Measurements from ENCODE around the gene LRIG1.
A peak's percentile ranks its signal among the peaks of the same experiment; 100 is the strongest.

LRIG1 gene

DNA sequence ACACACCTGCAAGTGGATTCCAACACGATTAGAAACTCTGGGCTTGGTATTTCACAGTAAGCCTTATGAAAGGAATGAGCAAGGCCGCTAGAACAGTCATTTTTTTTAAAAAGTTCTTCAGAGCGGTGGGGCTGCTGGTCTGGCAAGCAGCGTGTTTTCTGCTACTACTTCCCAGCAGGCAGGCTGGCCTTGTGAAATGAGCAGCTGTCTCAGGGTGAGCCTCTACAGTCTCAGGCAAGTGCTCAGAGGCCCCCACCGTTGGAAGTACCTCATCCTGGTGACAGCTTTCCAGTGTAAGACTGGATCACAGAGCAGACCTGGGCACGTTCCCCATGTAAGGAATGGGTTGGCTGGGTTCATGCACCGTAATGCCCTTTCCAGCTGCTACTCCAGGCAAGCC lies 119.2 kb downstream of the LRIG1 start:
- no peak for DNase-seq

DNA sequence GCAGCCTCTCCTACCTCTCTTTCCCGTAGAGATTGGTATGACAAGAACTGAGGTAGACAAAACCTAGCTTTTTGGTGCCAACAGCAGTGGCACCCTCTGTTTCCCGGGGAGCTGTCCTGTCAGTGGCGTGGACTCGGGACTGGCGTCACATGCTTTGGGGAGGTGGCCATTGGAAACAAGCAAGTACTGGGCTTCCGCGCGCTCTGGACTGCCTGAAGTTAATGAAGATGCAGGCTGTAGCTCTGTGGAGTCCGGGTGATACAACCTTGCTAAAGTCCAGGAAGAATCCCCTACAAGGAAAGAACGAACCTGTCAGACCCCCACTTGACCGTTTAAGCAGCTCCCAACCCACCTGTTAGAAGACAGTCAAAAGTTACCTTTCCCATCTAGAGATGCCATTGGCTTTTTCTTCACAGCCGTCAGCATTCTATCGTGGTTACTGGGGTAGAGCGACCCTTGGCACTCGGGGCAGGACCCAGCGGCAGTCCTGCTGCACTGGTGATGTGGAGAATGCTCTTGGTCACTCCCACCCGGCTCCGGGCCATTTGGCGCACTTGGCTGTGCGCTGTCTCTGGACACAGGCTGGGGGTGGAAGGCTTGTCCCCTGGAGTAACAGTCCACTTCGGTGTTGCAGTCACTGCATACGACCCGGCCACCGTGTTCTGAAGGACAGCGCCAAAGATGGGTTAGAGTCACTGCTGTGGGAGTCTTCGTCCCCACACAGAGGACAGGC lies 120.5 kb downstream of the LRIG1 start:
- DNase-seq = no peak

DNA sequence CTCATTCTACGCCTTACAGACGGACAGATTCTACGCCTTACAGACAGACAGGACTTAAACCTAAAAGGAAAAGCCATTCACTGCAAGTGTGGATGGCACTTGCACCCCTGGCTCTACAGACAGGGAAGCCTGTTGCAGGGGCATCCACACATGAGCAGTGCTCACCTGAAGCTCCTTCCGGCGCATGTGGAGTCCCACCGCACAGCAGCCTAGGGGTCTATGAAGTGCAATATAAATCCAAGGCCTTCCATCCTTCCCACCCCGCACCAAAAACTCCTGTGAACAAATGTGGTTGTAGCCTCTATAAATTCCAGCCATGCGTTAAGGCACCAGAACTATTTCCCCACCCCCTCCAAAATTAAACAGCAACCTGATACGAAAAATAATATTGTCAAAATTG lies 121.3 kb downstream of the LRIG1 start:
- no peak for DNase-seq

DNA sequence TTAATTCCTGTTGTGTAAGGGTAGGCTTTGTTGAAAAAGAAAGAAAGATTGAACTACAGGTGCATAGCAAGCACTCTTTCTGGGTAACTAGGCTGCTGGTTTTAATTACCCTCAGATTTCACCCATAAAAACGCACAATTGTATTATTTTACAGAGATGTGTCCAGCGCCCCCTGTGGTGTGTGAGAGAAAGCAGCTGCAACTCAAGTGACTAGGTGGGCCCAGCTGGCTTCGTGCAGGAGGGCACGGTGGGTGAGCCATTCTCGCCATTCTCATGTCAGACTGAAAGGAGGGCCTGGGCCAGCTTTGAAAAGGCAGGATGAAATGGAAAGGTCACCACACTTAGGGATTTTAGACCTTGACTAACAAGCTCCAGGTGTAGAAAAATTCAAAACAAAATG lies 122.6 kb downstream of the LRIG1 start:
- DNase-seq = peak; percentile 41

DNA sequence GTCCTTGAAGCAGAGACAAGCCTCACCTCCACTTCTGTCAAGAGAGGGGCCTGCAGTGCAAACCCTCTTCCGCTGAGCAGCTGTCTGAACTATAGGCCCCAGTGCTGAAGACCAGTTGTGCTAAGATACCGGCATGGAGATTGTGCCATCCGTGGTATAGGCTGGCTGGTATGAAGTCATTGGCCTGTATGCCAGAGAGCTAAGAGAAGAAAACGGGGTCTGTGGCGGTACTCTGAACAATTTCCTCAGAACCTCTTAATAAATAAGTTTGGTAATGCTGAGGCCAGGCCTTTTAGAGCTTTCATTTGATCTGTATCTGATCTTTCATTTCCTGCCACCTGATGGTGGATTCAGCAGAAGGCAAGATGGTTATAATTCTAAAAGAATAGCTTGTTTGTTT lies 123.0 kb downstream of the LRIG1 start:
- no peak for DNase-seq

DNA sequence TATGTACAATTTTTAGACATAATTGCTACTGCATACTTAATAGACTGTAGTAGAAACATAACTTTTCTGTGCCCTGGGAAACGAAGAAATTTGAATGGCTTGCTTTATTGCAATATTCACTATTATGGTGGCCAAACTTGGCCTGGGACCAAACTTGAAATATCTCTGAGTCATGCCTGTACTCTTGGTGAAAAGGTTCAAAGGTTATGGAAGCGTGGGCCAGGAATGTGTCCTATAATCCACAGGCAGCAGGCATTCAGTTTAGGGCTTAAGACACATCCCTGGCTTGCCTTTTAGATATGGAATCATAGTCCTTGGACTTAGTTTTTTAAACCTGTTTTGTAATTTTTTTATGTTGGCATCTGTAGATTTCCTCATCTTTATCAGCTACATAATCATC lies 124.3 kb downstream of the LRIG1 start:
- no peak for DNase-seq

DNA sequence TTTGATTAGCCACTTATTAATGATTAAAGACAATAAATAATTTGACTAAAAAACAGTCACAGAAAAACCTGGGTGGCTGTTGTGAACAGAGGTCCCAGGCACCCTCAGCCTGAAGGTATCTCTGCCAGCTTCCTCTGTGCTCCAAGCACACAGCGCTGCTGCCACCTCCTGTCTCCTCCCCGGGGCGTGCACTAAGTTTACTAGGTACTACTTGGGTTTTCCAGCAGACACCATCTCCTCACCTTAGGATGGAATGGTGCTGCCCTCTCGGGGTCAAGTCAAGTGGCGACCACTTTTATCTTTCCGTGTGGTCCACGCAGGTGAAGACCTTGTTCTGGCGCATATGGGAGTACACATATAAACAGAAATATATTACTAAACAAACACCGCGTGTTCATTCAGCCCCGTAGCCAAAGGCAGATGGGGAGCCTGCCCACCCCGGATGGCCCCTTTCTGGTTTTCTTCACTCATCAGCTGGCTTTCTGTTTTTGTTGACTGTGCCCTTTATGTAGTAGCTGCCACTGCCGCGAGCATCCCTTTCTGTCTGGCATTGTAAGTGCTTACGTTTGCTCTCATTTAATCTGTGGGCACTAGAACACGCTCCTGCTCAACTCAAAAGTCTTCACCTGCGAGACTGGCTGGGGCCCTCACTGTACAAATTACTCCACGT lies 128.0 kb downstream of the LRIG1 start:
- DNase-seq = peak; percentile 77

DNA sequence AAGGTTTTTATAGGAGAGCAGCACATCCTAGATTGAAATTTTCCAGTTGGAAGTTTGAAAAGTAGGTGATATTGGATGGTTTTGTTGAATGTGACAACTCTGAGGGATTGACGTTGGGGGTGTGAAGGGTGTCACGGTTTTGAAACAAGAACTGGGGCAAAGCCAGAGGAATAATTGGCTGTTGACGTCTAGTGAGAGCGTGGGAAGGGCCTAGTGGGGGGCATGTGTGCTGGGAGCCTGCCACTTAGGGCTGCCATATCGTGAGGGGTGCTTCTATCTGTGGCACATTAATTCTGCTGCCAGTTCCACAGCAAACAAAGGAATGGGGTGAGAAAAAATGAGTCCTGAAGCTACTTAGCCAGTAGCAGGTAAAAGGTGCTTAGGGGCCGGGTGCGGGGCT lies 129.4 kb downstream of the LRIG1 start:
- DNase-seq = no peak

DNA sequence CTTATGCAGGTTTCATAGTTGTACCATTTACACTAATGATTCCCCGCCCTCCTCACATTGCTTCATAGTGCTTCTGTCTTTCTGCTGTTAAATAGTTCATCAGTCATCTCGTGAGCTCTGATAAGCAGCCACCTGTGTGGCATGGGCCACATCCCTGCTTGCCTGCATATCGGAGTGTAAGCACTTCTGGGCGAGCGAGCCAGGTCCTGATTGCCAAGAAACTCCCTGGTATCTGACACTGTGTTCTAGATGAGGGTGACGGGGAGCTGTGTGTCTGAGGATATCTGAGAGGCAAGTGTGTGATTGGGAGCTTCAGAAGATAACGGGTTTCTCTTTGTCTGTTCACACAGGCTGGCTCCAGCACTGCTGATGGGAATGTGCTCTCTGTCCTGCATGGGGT lies 130.6 kb downstream of the LRIG1 start:
- DNase-seq = no peak

DNA sequence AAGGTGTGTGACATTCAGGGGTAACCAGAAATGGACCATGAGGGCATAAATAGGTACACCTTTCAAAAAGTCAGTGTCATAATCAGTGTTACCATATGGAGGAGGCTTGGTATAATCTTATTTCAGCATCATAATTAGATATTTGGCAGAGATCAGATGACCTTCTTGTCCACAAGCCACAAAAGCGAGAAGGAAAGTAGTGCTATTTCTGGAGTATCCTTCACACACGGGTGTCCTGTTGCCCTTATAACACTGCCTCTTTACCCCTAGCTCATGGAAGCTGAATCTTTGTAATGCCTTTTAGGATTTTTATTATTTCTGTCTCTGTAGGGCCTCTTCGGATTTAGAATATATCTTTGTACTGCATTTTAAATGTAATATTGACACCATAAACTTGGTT lies 132.8 kb downstream of the LRIG1 start:
- no peak for DNase-seq

DNA sequence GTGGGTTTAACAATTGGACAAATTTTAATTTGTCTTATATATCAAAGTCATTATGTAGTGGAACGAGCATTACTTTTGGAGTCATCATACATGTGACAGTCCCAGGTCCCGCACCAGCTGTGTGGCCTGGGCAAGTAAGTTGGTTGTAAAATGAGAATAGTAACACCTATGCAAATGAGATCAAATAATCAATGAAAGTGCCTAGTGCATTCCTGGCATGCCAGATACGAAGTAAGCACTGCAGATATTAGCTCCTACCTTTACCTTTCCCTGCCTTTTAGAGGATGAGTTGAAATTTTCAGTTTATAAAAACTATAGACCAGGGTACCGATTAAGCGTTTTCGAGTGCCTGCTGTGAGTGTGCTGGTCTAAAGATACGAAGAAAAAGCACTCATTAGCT lies 134.1 kb downstream of the LRIG1 start:
- DNase-seq = no peak

DNA sequence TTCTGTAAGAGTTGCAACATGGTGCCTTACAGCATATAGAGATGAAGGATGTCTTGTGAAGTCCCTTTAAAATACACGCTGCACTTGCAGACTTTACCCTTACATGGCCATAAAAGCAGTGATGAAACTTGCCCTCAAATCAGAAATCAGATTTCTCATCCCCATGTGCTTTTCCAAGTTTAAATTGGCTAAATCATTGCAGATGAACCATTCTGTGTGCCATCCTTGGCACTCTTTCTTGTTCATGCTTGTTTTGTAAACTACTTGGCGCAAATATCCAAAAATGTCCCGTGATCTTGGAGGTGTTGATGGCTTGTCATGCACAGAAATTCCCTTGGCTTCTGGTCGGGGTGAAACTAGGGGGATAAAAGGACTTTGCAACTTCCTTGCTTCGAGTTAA lies 135.7 kb downstream of the LRIG1 start:
- DNase-seq = no peak

DNA sequence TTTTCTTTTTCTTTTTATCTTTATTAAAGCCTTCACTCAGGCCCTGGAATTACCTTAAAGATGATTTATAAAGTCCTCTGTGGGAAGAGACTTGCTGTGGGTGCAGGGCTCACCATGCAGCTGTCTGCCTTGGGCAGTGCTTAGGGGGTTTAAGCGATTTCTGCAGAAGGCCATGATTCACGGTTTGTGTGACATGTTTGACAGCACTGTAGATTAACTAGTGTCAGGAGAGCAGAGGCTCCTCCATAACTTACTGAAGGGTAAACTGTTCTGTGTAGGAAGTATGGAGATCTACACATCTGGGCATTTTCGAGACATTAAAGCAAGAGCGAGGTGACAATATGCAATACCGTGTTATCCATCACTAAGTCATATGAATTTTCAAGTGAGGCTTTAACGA lies 137.7 kb downstream of the LRIG1 start:
- DNase-seq = no peak

DNA sequence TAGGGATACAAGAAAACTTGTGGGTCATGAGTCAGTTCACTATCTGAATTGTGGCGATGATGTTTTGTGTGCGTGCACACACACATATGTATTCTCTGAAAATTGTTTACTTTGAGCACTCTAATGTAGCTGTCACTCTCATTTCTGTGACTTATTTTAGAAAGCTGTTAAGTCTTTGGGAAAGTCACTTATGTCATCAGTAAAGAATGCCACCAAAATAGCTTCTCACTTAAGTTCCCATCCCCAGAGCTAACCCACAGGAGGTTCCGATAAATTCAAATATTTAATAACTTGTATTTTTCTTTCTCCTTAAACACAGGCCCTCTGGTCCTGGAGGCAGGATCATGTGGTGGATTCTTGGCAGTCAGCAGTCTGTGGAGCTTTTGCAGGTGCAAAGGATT lies 138.3 kb downstream of the LRIG1 start:
- no peak for DNase-seq

DNA sequence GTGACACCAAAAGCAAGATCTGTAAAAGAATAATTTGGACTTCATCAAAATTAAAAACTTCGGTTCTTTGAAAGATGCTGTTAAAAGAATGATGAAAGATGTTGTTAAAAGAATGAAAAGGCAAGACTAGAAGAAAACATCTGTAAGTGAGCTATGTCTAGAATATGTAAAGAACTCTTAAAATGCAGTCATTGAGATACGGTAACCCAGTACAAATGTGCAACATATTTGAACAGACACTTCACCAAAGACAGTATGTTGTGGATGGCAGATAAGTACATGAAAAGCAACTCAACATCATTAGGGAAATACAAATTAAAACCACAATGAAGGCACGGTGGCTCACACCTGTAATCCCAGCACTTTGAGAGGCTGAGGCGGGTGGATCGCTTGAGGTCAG lies 139.5 kb downstream of the LRIG1 start:
- no peak for DNase-seq

DNA sequence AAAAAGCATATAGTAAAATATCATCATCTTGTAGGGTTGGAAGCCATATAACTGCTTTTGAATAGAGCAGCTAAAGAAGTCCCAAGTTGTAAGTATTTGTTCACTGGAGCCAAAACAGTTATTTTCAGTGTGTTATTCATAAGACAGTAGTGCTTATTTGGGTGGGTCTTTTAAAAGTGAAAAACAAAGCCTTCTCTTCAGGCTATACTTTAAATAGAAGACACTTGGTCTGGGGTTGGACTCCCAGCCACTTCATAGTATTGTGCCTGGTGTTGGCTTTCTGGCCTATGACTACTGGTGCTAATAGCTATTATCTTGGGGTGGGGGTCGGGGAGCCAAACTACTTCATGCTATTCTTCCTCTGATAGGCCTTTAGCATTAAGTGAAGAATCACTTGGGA lies 144.8 kb downstream of the LRIG1 start:
- DNase-seq = no peak

DNA sequence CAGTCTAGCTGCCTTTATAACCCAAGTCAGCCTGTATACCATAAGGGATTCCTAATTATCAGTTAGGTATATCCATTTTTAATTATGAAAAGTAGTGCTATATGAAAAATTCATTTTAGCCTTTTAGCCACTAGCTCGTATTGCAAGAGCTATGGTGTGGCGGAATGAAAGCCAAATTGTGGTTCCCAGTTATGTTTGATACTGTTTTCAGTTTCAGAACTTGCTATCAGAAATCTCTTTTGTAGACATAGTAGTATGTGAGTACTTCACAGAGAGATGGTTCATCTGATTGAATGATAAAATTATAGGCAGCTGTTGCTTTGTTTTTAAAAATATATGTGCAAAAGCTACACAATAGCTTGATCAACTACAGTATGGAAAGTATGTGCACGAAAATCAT lies 145.4 kb downstream of the LRIG1 start:
- DNase-seq = no peak

DNA sequence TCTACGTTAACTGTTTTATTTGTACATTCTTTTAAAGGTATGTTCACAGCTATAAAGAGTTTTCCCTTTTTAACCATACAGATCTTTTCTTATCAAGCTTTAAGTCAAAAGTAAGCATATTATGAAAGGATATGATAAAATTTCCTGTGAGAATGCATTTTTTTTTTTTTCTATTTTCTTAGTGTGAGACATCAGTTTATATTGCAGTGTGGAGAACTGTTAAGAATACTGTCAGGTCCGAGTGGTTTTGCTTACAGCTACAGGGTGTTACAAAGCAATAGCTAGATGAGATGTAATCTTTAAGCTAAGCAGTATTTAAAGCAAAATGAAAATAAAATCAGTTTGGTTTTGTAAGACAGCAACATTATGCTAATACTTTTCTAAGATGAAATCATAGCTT lies 146.8 kb downstream of the LRIG1 start:
- no peak for DNase-seq

DNA sequence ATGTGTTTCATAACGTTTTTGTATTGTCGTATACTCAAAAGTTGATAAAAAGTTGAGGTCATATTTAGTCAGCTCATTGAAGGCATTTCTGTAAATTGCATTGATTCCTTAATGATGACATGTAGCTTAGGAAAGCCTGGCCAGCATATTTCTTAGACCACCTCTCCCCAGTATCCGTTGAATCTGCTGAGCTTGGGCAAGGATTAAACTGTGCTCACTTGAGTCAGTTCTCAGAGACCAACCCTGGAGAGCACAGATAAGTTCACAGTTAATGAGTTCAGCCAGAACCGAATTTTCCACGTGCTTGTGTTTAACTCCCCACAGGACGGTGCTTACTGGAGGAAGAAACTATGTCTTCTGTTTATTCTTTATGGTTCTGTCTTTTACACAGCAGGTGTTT lies 147.3 kb downstream of the LRIG1 start:
- no peak for DNase-seq

DNA sequence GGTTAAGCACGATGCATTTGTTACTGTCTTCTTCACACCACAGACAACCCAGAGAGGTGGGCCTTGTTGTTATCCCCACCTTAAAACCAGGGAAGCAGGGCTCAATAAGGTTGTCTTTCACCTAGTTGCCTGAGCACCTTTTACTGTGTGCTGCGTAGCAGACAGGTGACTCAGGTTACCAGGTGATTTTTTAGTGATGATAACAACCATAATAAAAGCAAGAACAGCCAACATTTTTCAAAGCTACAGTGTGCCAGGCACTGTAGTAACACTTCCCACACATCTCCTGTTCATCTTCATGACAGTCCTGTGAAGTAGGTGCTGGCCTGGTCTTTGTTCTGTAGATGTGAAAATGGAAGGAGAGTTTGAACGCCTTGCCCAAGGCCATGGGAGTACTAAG lies 147.8 kb downstream of the LRIG1 start:
- DNase-seq = no peak

DNA sequence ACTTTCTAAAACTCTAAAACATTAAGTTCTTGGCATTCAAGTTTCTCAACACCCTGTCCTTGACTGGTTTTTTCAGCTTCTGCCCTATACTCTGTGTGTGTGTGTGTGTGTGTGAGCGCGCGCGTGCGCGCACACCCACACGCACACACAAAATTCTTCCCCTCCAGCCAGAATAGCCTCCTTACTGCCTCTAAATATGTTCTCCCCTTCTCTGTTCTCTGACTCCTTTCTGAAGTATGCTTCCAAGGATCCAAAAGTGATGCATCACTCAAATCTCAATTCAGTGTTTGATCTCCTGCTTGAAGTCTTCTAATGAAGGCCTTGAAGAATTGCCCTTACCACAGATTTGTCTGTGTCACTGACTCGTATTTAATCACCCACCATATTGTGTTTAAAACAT lies 150.2 kb downstream of the LRIG1 start:
- no peak for DNase-seq

DNA sequence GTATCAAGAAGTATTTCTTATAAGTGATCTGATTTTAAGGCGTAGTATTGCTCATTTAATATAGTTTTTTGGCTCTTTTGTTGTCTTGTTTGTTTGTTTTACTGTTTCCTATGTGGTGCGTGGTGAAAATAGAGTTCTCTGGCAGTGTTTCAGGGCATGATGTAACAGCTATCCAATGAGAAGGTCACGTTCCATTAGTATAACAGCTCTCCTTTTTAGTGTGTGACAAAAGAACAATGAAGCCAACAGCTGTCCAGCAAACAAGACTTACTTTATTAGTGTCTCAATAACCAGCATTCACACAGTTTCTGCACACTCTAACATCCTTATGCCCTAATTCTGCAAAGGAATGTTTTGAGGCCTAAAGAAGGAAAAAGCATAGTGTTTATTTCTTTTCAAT lies 152.1 kb downstream of the LRIG1 start:
- DNase-seq = peak; percentile 39

DNA sequence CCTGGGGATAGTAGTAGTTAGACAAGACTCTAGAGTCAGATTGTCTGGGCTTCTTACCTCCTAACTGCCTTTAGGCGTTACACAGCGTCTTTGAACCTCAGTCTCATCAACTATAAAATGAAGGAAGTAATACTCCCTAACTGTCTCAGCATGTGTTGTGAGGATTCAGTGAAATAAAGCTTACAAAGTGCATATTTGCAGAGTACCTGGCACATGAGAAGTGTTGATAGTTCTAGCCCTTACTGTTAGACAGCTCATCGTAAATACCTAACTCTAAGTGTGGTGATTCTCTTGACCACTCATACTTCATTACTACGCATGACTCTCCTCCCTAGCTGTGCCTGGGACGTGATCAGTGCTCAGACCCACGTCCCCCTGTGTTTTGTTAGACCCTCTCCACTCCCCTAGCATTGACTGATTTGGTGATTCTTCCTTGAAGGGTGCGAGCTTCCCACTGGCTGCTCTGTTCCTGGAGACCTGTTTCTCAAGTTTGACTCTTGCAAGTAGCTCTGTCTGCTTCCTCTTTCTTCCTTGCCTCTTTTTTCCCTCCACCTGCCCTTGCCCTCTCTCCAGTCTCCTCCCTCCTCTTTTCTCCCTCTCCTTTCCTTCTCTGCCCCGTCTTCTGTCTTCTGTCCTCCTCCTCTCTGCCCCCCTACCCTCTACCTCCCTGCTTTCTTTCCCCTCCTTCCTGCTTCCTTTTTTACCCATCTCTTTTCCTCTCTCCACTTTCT lies 155.8 kb downstream of the LRIG1 start:
- DNase-seq = peak; percentile 77

DNA sequence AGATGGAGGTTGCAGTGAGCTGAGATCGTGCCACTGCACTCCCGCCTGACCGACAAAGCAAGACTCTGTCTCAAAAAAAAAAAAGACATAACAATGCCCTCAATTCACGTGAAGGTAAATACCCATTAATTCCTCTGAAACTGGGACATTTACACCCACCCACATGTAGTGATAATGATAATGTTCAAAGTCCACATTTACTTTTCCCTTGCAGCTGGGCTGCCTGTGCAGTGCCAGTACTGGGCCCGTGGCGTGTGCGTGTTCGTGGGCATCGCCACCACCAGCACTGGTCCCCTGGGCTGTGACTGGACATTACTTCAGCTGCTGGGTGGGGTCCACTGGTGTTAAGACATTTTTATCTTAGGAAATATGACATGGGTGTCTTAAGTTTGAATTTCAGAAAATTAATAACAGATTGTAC lies 156.4 kb downstream of the LRIG1 start:
- DNase-seq = peak; percentile 82

Measured in NCI-H69 (cell line).